Psoas muscle (tissue), 8 donors: Measurements from ENCODE around the gene HSF5. TPM values are rescaled to one million over a fixed set of nuclear protein-coding genes. Genes with fewer than 3 reads are reported as not detected.

Source experiments
- ATAC-seq, 4 donors: fragments of 200-7000 bp; cut with Tn5 transposase; one replicate each; pipeline ENCODE4 v1.9.1; 2020; ENCODE audit warnings: moderate library complexity in 3 of 4, mild to moderate bottlenecking in 2 of 4
- DNase-seq, 2 donors: peaks; one replicate each; pipeline ENCODE4 v3.0.0-alpha.2; 2020
- H3K27ac ChIP-seq: fragments of 200-600 bp; one replicate; pipeline ENCODE4 v1.8.0; 2022
- H3K27me3 ChIP-seq, 3 donors: fragments of 200-600 bp in 1 of 3; one replicate each; pipeline versions ENCODE4 v1.6.1 to v1.8.0; 2013 to 2022; ENCODE audit warnings: low read length in 2 of 3, mild to moderate bottlenecking in 2 of 3, moderate library complexity in 1 of 3; ENCODE audit not compliant: insufficient read depth in 3 of 3
- H3K36me3 ChIP-seq, 2 donors: fragments of 200-600 bp in 1 of 2; one replicate each; pipeline versions ENCODE4 v1.6.1 to v1.8.0; 2013 to 2022; ENCODE audit warnings: low read depth in 1 of 2, mild to moderate bottlenecking in 1 of 2, moderate library complexity in 1 of 2; ENCODE audit not compliant: insufficient read depth in 1 of 2
- H3K4me1 ChIP-seq: fragments of 200-600 bp; one replicate; pipeline ENCODE4 v1.8.0; 2022
- H3K4me3 ChIP-seq: fragments of 200-600 bp; one replicate; pipeline ENCODE4 v1.8.0; 2022; ENCODE audit warnings: mild to moderate bottlenecking
- H3K9me3 ChIP-seq: fragments of 200-600 bp; one replicate; pipeline ENCODE4 v1.8.0; 2022
- CTCF ChIP-seq: fragments of 200-600 bp; IDR thresholded peaks from one replicate; pipeline ENCODE4 v1.8.0; 2022; ENCODE audit warnings: antibody characterized with exemption
- WGBS, 3 donors: extraction: QIAGEN DNeasy Blood & Tissue Kit; methylation state at CpG; one replicate each; pipeline versions ENCODE4 v1.1.6 to v1.1.7; 2013; 5-methylcytosine and 5-hydroxymethylcytosine counted together
- intact Hi-C, 2 donors: fragments of 100-400 bp; cut with DNase I; formaldehyde crosslinking; loops; one replicate each; pipeline versions ENCODE4 v1.11.0 to v1.14.2; 2022
- polyA plus RNA-seq, 3 donors: library from polyadenylated mRNA; stranded (reverse); fragments of 200-250 nt; gene quantifications; one replicate each; pipeline ENCODE4 v1.2.3, GENCODE V29; 2013
- total RNA-seq, 4 donors: library from RNA; stranded (reverse); fragmentation: NEBNext Ultra II Directional in 2 of 4; extraction: Animal tissue kit (Norgen Biotek cat#: 25700) in 2 of 4; gene quantifications; one replicate each; pipeline versions ENCODE4 v1.2.1 to v1.2.4, GENCODE V29; 2021 to 2023
- donor health status: healthy with polysubstance abuse.
- donor health status: DM: no; HTN: no; CAD: no; lungs with moderate emphysema.
- donor health status: Bipolar disorder and iron deficiency.
- donor health status: healthy.
- donor health status: DM: yes; HTN: yes; CAD: no.
- donor health status: DM: no; HTN: no; CAD: no.
- donor health status: DM: no; HTN: no; CAD: no.
- donor health status: DM: yes; HTN: yes; CAD: no.

HSF5 gene
- total and polyA plus RNA-seq, 7 donors: not detected

- DNase-seq (no peak), ATAC-seq (no peak)
- WGBS, 3 donors: 85 to 97% (median 94%) methylated on average over 1 of the region's 1 CpG
- H3K36me3 ChIP-seq: no peaks in the 10 kb centered on the region
- no peaks in the 10 kb centered on the region for H3K9me3 ChIP-seq
- TF ChIP-seq CTCF: no peak
- H3K27me3 ChIP-seq: no peaks in the 10 kb centered on the region
- H3K4me1 ChIP-seq: no peaks in the 10 kb centered on the region
- H3K4me3 ChIP-seq: no peak overlapping the region
- intact Hi-C loops: no loop called here
- H3K27ac ChIP-seq: no peak overlapping the region
Measured at GRCh38 chr17:58373923-58374322, 114.3 kb downstream of the HSF5 start.

GRCh38 chr17:58373003-58373402 is 115.2 kb downstream of the HSF5 start:
- Histone ChIP-seq H3K27me3 (no peaks in the 10 kb centered on the region), H3K9me3 (no peaks in the 10 kb centered on the region), H3K36me3 (no peaks in the 10 kb centered on the region), H3K27ac (no peak overlapping the region), H3K4me1 (no peaks in the 10 kb centered on the region), H3K4me3 (no peak overlapping the region)
- 78 to 80% (median 80%) methylated on average over 5 of the region's 5 CpGs for WGBS, 3 donors
- ATAC-seq: no peak
- no peak for TF ChIP-seq CTCF
- no peak for DNase-seq
- intact Hi-C loops: no loop called here

GRCh38 chr17:58371300-58371950 is 116.8 kb downstream of the HSF5 start:
- Histone ChIP-seq H3K36me3 (no peaks in the 10 kb centered on the region), H3K4me3 (no peak overlapping the region), H3K9me3 (no peaks in the 10 kb centered on the region), H3K27me3 (no peaks in the 10 kb centered on the region), H3K27ac (no peak overlapping the region), H3K4me1 (no peaks in the 10 kb centered on the region)
- DNase-seq (no peak), ATAC-seq (no peak)
- WGBS, 3 donors: 44 to 70% (median 59%) methylated on average over 5 to 6 of the region's 6 CpGs
- no peak for TF ChIP-seq CTCF
- intact Hi-C loops: no loop called here

GRCh38 chr17:58370716-58371115 is 117.5 kb downstream of the HSF5 start:
- DNase-seq (no peak), ATAC-seq (no peak)
- H3K27ac ChIP-seq: no peak overlapping the region
- no peaks in the 10 kb centered on the region for H3K9me3 ChIP-seq
- H3K4me1 ChIP-seq: no peaks in the 10 kb centered on the region
- H3K4me3 ChIP-seq: no peak overlapping the region
- no peaks in the 10 kb centered on the region for H3K27me3 ChIP-seq
- intact Hi-C loops: no loop called here
- no peaks in the 10 kb centered on the region for H3K36me3 ChIP-seq
- 77 to 85% (median 80%) methylated on average over 9 of the region's 9 CpGs for WGBS, 3 donors
- no peak for TF ChIP-seq CTCF

GRCh38 chr17:58370309-58370708 is 117.9 kb downstream of the HSF5 start:
- ATAC-seq (no peak), DNase-seq (no peak)
- H3K27ac ChIP-seq: no peak overlapping the region
- no peaks in the 10 kb centered on the region for H3K27me3 ChIP-seq
- intact Hi-C loops: no loop called here
- H3K36me3 ChIP-seq: no peaks in the 10 kb centered on the region
- H3K9me3 ChIP-seq: no peaks in the 10 kb centered on the region
- WGBS, 3 donors: 87 to 90% (median 88%) methylated on average over 5 of the region's 5 CpGs
- TF ChIP-seq CTCF: no peak
- no peaks in the 10 kb centered on the region for H3K4me1 ChIP-seq
- no peak overlapping the region for H3K4me3 ChIP-seq
